GM19035 (cell line): Measurements from ENCODE around the gene ZNF48.

Experiments used
- ATAC-seq: cut with Tn5 transposase; IDR thresholded peaks from one replicate; pipeline ENCODE4 v1.9.1; 2021; ENCODE audit not compliant: unreplicated experiment

The ZNF48 gene

GRCh38 chr16:30395155-30395991, at the start of gene ZNF48:
Gene ZNF48 (plus strand): TSS chr16:30395420. CDS start chr16:30395795, 375 bp downstream.
- peak; percentile 65 for ATAC-seq

GRCh38 chr16:30346286-30346685, 48.9 kb upstream of the ZNF48 start:
- no peak for ATAC-seq

DNA sequence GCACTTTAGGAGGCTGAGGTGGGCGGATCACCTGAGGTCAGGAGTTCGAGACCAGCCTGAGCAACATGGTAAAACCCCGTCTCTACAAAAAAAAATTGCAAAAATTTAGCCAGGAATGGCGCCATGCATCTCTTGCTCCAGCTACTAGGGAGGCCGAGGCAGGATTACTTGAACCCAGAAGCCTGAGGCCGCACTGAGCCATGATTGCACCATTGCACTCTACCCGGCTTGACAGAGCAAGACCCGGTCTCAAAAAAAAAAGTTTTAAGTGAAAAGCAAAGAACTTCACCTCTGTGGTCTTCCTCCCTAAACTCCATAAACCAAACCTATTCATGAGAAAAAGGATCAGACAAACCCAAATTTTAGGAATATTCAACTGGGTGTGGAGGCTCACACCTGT, 47.1 kb upstream of the ZNF48 start:
- ATAC-seq, result no peak

DNA sequence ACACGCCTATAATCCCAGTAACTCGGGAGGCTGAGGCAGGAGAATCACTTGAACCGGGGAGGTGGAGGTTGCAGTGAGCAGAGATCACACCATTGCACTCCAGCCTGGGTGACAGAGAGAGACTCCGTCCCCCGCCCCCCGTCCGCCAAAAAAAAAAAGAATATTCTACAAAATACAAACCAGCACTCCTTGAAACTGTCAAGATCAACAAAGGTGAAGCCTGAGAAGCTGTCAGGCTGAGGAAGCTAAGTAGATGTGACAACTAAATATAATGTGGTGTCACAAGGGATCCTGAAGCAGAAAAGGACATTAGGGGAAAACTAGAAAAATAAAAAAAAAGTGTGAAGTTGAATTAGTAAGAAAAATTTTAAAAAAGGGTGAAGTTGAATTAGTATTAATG, 46.3 kb upstream of the ZNF48 start:
- ATAC-seq, result no peak

GRCh38 chr16:30349675-30350074, 45.5 kb upstream of the ZNF48 start:
- ATAC-seq, result no peak

DNA sequence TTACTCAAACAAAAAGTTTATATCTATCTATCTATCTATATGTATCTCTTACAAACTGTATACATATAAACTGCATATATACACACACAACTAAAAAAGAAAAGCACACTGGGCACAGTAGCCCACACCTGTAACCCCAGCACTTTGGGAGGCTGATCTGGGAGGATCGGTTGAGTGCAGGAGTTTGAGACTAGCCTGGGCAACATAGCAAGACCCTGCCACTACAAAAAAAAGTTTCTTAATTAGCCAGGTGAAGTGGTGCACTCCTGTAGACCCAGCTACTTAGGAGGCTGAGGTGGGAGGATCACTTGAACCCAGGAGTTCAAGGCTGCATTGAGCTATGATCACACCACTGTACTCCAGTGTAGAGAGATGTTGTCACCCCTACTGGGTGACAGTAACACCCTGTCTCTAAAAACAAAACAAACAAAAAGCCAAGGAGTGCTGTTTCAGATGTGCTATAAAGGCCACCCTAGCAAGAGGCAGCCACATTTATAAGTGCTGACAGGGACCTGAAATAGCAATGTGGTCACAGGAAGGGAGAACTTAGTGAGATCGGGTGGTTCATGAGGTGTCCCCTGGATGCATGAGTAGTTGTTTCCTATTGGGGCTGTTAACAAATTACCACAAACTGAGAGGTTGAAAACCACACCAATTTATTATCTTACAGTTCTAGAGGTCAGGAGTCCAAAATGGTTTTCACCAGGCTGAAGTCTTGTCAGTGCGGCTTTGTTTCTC, 44.9 kb upstream of the ZNF48 start:
- ATAC-seq, result peak; percentile 38

DNA sequence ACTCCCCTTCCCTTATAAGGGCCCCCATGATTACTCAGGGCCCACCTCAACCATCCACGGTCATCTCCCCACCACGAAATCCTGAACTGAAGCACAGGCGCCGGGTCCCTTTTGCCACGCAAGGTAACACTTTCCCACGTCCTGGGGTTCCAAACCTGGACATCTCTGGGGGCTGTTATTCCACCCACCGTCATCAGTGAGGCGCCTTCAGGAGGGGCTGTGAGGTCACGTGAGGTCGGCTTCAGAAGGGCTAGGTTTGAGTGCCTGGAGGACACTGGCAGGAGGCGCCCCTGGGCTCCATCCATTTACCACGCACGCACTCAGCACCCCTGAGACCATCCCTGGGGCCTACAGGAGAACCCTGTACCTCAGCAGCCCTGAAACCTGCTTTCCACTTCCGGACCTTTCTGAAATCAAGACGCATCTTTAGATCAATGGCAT, 44.2 kb upstream of the ZNF48 start:
- no peak for ATAC-seq

GRCh38 chr16:30351586-30352419, 43.4 kb upstream of the ZNF48 start:
- ATAC-seq, result no peak

DNA sequence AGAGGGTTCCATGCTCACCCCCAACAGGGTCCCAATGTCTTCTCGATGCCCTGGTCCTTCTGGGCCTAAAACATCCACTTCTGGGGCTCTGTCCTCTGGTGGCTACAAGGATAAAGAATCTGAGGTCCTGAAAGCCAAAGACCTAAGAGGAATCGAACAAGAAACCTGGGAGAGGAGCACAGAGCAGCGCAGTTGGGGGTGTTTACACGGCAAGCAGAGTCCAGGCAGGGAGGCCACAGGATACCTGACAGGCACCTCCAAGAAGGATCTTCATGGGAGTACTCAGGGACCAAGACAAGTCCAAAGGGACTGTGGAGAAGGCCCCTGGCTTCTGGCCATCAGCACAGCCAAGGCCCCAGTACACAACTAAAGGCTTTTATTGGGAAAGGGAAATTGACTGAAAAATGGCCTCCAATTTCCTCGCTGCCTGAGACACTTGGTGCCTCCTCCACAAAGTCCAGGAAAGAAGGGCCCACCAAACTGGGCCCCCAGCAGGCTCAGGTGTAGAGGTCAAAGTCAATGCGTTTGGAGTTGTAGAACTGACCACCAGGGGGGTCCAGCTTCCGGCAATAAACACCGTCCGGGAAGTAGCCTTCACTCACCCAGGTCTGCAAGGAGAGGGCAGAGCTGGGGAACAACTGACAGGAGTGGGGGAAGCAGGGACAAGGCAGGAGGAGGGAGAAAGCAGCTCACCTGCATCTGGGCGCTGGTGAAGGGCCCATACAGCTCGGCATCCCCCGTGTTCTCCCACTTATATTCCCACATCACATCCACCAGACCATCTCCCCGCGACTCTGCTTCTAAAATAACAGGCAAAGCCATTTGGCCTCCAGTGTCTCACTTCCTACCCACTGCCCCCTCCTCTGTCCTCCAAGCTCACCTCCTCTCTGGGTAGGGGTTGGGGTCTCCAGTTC, 42.5 kb upstream of the ZNF48 start:
- ATAC-seq, result no peak

DNA sequence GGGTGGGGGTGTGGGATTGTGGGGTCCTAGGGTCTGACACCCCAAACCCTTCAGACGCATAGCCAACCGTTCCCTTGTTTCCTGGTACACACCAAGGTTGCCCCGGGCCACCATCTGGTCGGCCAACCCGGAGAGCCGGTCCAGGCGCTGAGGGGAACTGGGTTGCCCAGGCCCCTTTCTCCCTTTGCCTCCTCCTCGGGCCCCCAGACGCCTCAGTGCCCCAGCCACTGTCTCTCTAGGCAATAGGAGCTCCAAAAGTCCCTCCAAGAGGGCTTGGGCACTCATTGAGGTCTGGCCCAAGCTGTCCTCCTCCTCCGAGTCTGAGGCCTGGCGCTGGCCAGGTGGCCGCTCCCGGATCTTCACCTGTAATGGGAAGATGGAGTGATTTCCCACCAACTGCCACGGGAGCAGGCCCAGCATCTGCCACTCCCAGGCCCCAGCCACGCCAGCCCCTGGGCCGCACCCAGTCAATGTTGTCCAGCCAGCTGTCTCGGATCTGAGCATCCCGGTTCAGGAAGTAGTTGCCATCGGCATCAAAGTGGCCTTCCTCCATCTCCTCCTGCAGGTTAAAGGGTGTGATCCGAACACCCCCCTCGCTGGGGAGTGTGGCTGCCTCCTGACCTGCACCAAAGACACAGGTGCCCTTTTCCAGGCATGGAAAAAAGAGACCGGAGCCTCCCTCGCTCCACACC, 41.6 kb upstream of the ZNF48 start:
- ATAC-seq, result no peak

DNA sequence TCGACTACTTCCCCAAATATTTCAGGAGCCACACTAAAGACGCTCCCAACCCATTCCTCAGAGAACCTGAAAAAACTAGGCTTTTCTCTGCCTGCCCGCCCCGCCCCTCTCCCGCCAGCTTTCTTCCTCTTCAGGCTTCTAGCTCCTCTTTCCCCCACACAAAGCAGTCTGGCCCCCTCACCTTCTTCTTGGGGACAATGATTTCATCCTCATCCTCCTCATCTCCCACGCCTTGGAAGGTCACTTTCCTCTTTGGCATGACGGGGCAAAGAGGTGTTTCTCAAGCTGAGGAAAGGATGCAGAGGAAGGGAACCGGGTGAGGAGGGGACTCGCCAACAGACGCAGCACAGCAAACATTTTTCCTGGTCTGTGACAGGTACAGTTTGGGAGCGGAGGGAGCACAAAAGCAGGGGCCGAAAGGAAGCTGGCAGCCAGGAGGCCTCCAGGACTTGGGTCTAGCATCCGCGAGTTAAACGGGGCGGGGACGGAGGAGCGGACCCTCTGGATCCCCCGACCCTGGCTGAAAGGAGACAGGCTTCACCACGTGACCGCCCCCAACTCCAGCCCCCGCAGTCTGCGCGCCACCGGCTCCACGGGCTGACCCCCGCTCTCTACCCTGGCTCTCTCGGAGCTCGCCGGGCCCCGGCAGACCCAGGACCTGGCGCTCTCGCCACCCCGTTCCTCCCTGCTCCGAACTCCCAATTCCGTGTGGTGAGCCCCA, 40.6 kb upstream of the ZNF48 start:
- ATAC-seq, result no peak

DNA sequence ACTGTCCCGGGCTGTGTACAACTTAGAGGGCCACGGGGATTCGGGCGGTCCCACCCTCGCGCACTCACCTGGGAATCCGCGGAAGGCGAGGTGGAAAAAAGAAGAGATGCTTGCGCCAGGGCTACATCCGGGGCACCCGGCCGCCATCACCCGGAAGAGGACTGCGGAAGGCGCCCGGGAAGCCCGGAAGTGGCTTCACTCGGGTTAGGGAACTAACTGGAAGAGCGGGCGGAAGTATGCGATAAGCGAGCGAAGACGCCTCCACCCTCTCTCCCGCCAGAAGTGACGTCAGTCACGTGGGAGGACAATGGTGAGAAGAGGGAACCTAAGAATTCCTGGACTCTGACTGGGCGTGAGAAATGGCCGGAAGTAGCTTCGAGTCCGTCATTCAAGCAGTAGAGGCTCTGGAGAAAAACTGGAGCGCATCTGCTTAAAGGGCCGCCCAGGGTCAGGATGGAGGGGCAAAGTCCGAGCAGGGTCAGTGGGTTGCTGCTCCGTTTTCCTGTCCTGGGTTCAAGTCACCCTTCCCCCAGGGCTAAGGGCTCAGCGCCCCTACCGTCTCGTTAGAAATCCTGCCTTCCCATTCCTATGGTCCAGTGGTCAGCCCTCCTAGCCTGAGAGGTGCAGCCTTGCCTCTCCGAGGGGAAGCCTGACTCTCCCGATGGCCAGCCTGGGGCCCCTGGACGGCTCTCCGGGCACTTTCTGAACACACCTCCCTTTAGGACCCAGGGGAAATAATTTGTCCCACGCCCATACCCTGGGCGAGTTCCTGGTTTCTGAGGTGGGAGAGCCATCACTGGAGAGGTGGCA, 39.9 kb upstream of the ZNF48 start, which contains the start of gene CD2BP2:
Gene CD2BP2 (minus strand): TSS at position 165 of the 810 bp plus-strand sequence. CDS start 627 bp downstream, outside the sequence.
- peak; percentile 68 for ATAC-seq

DNA sequence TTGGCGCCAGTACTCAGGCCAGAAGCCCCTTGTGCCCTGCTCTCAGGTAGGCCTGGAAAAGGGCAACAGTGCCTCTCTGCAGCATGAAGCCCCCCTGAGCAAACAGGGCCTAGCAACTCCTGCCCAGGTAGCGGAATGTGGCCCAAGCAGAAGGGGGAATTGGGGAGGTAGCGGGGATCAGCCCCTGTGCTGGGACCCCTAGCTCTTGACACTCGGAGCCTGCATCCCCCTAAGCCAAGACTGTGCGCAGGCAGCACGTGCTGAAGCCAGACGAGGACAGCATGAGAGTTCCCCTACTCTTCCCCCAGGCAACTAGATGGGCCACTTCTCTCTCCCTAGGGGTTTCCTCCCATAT, 39.3 kb upstream of the ZNF48 start:
- no peak for ATAC-seq

DNA sequence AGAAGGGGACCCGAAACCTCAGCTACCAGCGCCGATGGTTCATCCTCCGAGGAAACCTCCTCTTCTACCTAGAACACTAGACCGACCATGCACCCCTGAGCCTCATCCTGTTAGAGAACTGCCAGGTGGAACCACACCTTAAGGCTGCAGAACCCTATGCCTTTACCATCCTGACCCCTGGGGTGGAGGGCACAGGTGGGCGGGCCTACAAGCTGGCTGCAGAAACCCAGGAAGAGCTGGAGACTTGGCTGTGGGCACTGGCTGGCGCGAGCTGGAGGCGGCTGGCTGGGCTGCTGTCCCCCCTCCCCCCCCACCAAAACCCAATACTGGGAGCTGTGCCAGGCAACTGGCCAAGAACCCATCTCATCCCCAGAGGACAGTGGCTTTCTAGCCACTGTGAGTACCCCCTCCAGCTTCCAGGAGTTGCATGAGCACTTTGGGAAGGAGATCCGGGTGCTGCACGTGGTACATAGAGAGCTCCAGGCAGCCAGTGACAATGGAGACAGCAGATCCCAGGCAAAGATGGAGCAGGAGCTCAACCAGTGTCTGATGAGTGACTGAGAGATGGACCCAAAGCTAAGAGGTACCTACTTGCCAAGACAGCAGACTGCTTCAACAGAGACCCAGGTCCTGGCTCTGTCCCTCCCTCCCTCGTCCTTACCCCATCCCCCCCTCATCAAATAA, 38.7 kb upstream of the ZNF48 start:
- ATAC-seq, result no peak

DNA sequence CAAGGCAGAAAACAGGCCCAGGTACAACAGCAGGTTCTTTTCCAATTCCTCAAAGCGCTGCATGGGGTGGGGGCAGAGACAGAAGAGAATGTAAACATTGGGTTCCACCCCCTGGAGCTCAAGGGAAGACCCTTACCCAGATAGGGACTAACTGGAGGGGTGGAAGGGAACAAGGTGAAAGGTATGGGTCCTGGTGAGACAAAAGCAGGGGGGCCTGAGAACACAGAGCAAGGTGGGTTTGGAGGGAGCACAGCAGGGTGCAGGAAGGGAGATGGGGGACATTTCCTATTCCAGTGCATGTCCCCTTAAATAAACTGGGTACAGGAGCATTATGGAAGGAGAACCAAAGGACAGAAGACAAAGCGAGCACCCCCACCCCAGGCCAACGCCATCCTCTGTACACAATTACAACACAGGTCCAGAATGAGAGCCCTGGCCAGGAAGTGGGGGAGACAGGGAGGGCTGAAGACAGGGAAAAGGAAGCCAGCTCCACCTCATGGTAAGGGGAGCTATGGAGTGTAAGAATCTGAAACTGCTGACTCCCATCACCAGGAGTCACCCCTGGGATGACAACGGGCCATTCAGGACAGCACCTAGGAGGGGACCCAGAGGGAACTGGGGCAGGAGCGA, 38.0 kb upstream of the ZNF48 start:
- no peak for ATAC-seq

DNA sequence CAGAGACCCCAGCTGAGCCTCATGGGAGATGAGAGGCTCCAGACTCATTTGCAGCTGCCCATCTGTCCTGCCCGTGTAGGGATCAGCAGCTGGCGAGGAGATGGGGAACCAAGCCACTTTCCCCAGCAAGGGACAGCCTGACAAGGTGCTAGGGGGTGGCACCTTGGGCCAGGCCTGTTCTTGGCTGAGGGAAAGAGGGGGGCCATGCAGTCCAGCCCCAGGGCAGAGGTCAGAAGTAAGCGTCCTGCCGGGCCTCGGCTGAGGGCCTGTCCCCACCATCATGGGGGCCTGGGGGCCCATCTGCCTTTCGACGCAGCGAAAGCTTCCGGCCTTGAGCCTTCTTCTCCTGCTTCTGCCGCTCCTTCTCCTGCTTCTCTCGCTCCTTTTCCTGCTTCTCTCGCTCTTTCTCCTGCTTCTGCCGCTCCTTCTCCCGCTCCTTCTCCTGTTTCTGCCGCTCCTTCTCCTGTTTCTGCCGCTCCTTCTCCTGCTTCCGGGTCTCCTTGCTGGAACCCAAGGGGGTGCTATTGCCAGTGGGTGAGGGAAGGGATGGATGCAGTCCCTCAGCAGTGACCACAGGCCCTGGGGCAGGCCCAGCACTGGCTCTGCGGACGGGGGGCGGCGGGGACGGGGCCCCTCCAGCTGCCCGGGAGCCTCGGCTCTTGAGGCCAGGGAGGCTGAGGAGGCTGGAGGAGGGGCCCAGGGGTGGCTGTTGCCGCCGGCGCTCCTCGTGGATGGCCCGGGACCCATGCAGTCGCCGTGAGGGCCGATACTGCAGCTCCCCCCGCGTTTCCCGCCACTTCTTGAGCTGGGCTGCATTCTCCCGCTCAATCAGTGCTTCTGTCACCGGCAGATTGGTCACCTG, 37.3 kb upstream of the ZNF48 start:
- ATAC-seq, result no peak
